Upper lobe of right lung (tissue), 1 donor: ENCODE results near the gene MAGEB2. TPM values are rescaled to one million over a fixed set of nuclear protein-coding genes. Genes with fewer than 3 reads are reported as not detected.

Experiments used
- ATAC-seq: fragments of 200-7000 bp; cut with Tn5 transposase; one replicate; pipeline ENCODE4 v1.9.1; 2020; ENCODE audit warnings: mild to moderate bottlenecking, moderate library complexity
- DNase-seq: peaks from one replicate; pipeline ENCODE4 v3.0.0-alpha.2; 2020
- H3K27ac ChIP-seq: fragments of 200-600 bp; one replicate; pipeline ENCODE4 v1.8.0; 2022
- H3K27me3 ChIP-seq: fragments of 200-600 bp; one replicate; pipeline ENCODE4 v1.8.0; 2022; ENCODE audit warnings: mild to moderate bottlenecking
- H3K36me3 ChIP-seq: fragments of 200-600 bp; one replicate; pipeline ENCODE4 v1.8.0; 2022
- H3K4me1 ChIP-seq: fragments of 200-600 bp; one replicate; pipeline ENCODE4 v1.8.0; 2022
- H3K4me3 ChIP-seq: fragments of 200-600 bp; one replicate; pipeline ENCODE4 v1.8.0; 2022; ENCODE audit warnings: mild to moderate bottlenecking
- H3K9me3 ChIP-seq: fragments of 200-600 bp; one replicate; pipeline ENCODE4 v1.8.0; 2022
- CTCF ChIP-seq: fragments of 200-600 bp; IDR thresholded peaks from one replicate; pipeline ENCODE4 v1.8.0; 2022; ENCODE audit warnings: antibody characterized with exemption
- intact Hi-C: fragments of 100-400 bp; cut with DNase I; formaldehyde crosslinking; loops from one replicate; pipeline ENCODE4 v1.11.0; 2022
- total RNA-seq: library from RNA; stranded (reverse); fragmentation: NEBNext Ultra II Directional; extraction: Animal tissue kit (Norgen Biotek cat#: 25700); gene quantifications from one replicate; pipeline ENCODE4 v1.2.1, GENCODE V29; 2021
- donor health status: DM: no; HTN: yes; CAD: no; lungs with severe emphysema.

MAGEB2 gene
- total RNA-seq, 1 donor from 2014 or later, result not detected

GRCh38 chrX:30228526-30228925, 13.2 kb downstream of the MAGEB2 start:
- no peaks in the 10 kb centered on the region for H3K9me3 ChIP-seq
- no peak for ATAC-seq
- no peaks in the 10 kb centered on the region for H3K27me3 ChIP-seq
- H3K36me3 ChIP-seq, result no peaks in the 10 kb centered on the region
- H3K4me1 ChIP-seq, result no peaks in the 10 kb centered on the region
- H3K27ac ChIP-seq, result no peak overlapping the region
- H3K4me3 ChIP-seq, result no peak overlapping the region
- intact Hi-C loops, result no loop called here
- no peak for TF ChIP-seq CTCF
- DNase-seq, result no peak

- H3K36me3 ChIP-seq, result no peaks in the 10 kb centered on the region
- no peaks in the 10 kb centered on the region for H3K27me3 ChIP-seq
- no peak within 1 kb of the TSS for H3K4me3 ChIP-seq
- no peaks in the 10 kb centered on the region for H3K9me3 ChIP-seq
- no peak for ATAC-seq
- DNase-seq, result no peak
- TF ChIP-seq CTCF, result no peak
- intact Hi-C loops, result no loop called here
- H3K27ac ChIP-seq, result no peak within 1 kb of the TSS
- no peaks in the 10 kb centered on the region for H3K4me1 ChIP-seq
Measured at GRCh38 chrX:30230395-30230794, 15.0 kb downstream of the MAGEB2 start, which contains the start of gene MAGEB3. Gene MAGEB3, plus strand, starts transcription at chrX:30230657. Its CDS starts 5,268 bp downstream, at chrX:30235925.

DNA sequence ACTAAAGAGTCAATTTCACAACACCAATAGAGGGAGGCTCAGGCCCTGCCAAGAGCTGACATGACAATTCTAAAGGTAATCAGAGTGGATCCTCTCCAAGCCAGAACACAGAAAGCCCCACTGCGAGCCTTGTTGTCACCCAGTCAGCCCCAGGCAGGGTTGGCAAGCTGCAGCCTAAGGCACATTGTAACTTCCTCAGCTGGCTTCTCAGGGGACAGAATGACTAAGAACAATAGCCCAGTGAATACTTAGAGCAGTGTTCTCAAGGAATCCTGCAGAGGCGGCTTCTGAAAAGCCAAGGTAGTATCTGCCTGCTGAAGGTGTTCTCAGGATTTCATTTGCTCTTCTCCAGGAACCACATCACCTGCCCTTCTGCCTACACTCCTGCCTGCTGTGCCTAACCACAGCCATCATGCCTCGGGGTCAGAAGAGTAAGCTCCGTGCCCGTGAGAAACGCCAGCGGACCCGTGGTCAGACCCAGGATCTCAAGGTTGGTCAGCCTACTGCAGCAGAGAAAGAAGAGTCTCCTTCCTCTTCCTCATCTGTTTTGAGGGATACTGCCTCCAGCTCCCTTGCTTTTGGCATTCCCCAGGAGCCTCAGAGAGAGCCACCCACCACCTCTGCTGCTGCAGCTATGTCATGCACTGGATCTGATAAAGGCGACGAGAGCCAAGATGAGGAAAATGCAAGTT, 26.5 kb downstream of the MAGEB2 start, which contains the start of gene MAGEB4:
Gene MAGEB4, plus strand, starts transcription at position 277 of the 692 bp plus-strand sequence. Its CDS starts 136 bp downstream, at position 413.
- TF ChIP-seq CTCF, result no peak
- DNase-seq (no peak), ATAC-seq (no peak)
- Histone ChIP-seq H3K36me3 (no peaks in the 10 kb centered on the region), H3K9me3 (no peaks in the 10 kb centered on the region), H3K27ac (no peak within 1 kb of the TSS), H3K27me3 (no peaks in the 10 kb centered on the region), H3K4me3 (no peak within 1 kb of the TSS), H3K4me1 (no peaks in the 10 kb centered on the region)
- intact Hi-C loops, result no loop called here

- H3K4me1 ChIP-seq, result no peaks in the 10 kb centered on the region
- no peak for TF ChIP-seq CTCF
- H3K27me3 ChIP-seq, result no peaks in the 10 kb centered on the region
- intact Hi-C loops, result no loop called here
- ATAC-seq (no peak), DNase-seq (no peak)
- no peaks in the 10 kb centered on the region for H3K9me3 ChIP-seq
- no peak within 1 kb of the TSS for H3K27ac ChIP-seq
- no peak within 1 kb of the TSS for H3K4me3 ChIP-seq
- no peaks in the 10 kb centered on the region for H3K36me3 ChIP-seq
Measured at GRCh38 chrX:30246769-30247489, 31.6 kb downstream of the MAGEB2 start, which contains the start of gene MAGEB1. Gene MAGEB1, plus strand, starts transcription at chrX:30247146. Its CDS starts 3,348 bp downstream, at chrX:30250494.

DNA sequence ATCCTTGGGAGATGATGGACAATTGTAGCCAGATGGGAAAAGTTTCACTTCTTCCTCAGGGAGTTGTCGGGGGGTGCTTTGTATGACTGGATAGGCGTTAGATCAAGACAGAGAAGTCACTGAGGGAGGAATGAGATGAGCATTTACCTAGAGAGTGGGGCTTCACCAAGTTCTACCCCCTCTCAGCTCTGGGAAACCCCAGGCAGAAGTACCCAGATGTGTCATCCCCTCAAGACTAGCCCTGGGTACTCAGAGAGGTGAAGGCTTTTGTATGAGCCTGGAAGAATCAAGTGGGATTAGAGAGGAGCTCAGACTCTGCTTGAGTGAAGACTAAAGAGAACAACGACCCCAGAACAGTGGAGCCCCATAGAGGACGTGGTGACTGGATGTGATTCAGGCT, 33.5 kb downstream of the MAGEB2 start:
- DNase-seq, result no peak
- ATAC-seq, result no peak
- Histone ChIP-seq H3K36me3 (no peaks in the 10 kb centered on the region), H3K4me3 (no peak overlapping the region), H3K27ac (no peak overlapping the region), H3K4me1 (no peaks in the 10 kb centered on the region), H3K27me3 (no peaks in the 10 kb centered on the region), H3K9me3 (no peaks in the 10 kb centered on the region)
- intact Hi-C loops, result no loop called here
- TF ChIP-seq CTCF, result no peak
